ENCODE data around the gene OSBPL9.

The OSBPL9 gene

GRCh38 chr1:51789342-51789741, 172.4 kb downstream of the OSBPL9 start:
- H3K36me3 ChIP-seq (ENCODE audit: control insufficient read depth, insufficient read depth, low read length) = peaks cover 39% of the 10 kb centered on the region
- no peaks in the 10 kb centered on the region for H3K27me3 ChIP-seq (replicated peaks; ENCODE audit: control insufficient read depth, insufficient read depth, low read length)
- no peak for DNase-seq (ENCODE audit: extremely low read depth, insufficient read length)
- no peak overlapping the region for H3K4me3 ChIP-seq (replicated peaks; ENCODE audit: low read depth, low read length)
- no peak for TF ChIP-seq CTCF (IDR thresholded peaks at IDR 0.05; ENCODE audit: insufficient read depth, low read length, poor library complexity, severe bottlenecking)

GRCh38 chr1:51790385-51790784, 173.5 kb downstream of the OSBPL9 start:
- H3K27me3 ChIP-seq (replicated peaks; ENCODE audit: control insufficient read depth, insufficient read depth, low read length) = no peaks in the 10 kb centered on the region
- H3K4me3 ChIP-seq (replicated peaks; ENCODE audit: low read depth, low read length) = no peak overlapping the region
- DNase-seq (ENCODE audit: extremely low read depth, insufficient read length) = no peak
- peaks cover 32% of the 10 kb centered on the region for H3K36me3 ChIP-seq (ENCODE audit: control insufficient read depth, insufficient read depth, low read length)
- no peak for TF ChIP-seq CTCF (IDR thresholded peaks at IDR 0.05; ENCODE audit: insufficient read depth, low read length, poor library complexity, severe bottlenecking)

- Histone ChIP-seq H3K4me3 (replicated peaks; ENCODE audit: low read depth, low read length) (no peak overlapping the region), H3K36me3 (ENCODE audit: control insufficient read depth, insufficient read depth, low read length) (peaks cover 28% of the 10 kb centered on the region), H3K27me3 (replicated peaks; ENCODE audit: control insufficient read depth, insufficient read depth, low read length) (no peaks in the 10 kb centered on the region)
- no peak for TF ChIP-seq CTCF (IDR thresholded peaks at IDR 0.05; ENCODE audit: insufficient read depth, low read length, poor library complexity, severe bottlenecking)
- no peak for DNase-seq (ENCODE audit: extremely low read depth, insufficient read length)
These were observed 175.0 kb downstream of the OSBPL9 start for GRCh38 chr1:51791888-51792287.

- no peak for TF ChIP-seq CTCF (IDR thresholded peaks at IDR 0.05; ENCODE audit: insufficient read depth, low read length, poor library complexity, severe bottlenecking)
- DNase-seq (ENCODE audit: extremely low read depth, insufficient read length) = no peak
- no peaks in the 10 kb centered on the region for H3K27me3 ChIP-seq (replicated peaks; ENCODE audit: control insufficient read depth, insufficient read depth, low read length)
- peaks cover 28% of the 10 kb centered on the region for H3K36me3 ChIP-seq (ENCODE audit: control insufficient read depth, insufficient read depth, low read length)
- no peak overlapping the region for H3K4me3 ChIP-seq (replicated peaks; ENCODE audit: low read depth, low read length)
These were observed 176.0 kb downstream of the OSBPL9 start for GRCh38 chr1:51792864-51793263.

DNA sequence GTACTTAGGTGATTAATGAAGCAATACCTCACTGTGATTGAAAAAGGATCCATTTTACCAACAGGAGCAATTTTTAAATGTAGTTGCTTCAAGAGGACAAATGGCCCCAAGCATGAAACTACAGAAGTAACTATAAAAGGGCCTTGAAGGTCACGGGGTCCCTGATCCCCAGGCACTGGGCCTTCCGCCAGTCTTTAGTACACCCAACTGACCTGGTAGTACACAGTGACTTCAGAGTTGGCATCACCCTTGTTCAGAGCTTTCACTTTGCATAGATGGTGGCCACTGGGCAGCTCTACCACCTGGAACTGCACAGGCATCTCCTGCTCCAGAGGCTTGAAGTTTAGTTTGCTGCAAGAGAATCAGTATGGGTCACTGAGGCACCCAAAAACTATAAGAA, 177.4 kb downstream of the OSBPL9 start:
- no peak for DNase-seq (ENCODE audit: extremely low read depth, insufficient read length)
- peaks cover 28% of the 10 kb centered on the region for H3K36me3 ChIP-seq (ENCODE audit: control insufficient read depth, insufficient read depth, low read length)
- no peak for TF ChIP-seq CTCF (IDR thresholded peaks at IDR 0.05; ENCODE audit: insufficient read depth, low read length, poor library complexity, severe bottlenecking)
- no peak overlapping the region for H3K4me3 ChIP-seq (replicated peaks; ENCODE audit: low read depth, low read length)
- H3K27me3 ChIP-seq (replicated peaks; ENCODE audit: control insufficient read depth, insufficient read depth, low read length) = no peaks in the 10 kb centered on the region

DNA sequence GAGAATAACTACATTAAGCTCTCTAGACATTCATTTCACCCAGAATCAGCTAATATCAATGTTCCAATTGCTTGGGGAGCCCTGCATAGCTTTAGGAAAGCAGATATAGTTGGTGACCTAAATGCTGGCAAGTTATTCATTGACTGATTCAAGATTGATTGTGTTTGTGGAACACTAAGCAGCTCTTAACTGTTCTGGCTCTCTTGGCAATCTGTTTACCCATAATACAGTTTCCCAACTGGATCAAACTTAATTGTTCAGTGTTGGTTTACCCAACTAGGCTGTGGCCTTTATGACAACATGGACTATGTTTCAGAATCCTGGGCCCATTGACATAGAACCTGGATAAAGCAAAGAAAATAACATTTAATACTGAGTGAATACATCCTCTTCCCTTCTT, 178.0 kb downstream of the OSBPL9 start:
- DNase-seq (ENCODE audit: extremely low read depth, insufficient read length) = no peak
- H3K4me3 ChIP-seq (replicated peaks; ENCODE audit: low read depth, low read length) = no peak overlapping the region
- TF ChIP-seq CTCF (IDR thresholded peaks at IDR 0.05; ENCODE audit: insufficient read depth, low read length, poor library complexity, severe bottlenecking) = no peak
- H3K27me3 ChIP-seq (replicated peaks; ENCODE audit: control insufficient read depth, insufficient read depth, low read length) = no peaks in the 10 kb centered on the region
- peaks cover 24% of the 10 kb centered on the region for H3K36me3 ChIP-seq (ENCODE audit: control insufficient read depth, insufficient read depth, low read length)
